ENCODE data around the gene ABCA9. TPM values are rescaled to one million over a fixed set of nuclear protein-coding genes. Genes with fewer than 3 reads are reported as not detected.

Gene ABCA9
- polyA plus RNA-seq, 1 experiment, result 0.06 TPM

- CTCF ChIA-PET, result no interaction called here
- no peak for TF ChIP-seq CTCF (IDR thresholded peaks at IDR 0.05; ENCODE audit: insufficient read depth, low read depth, low read length)
- DNase-seq (ENCODE audit: low read depth), result no peak
- H3K4me3 ChIP-seq (ENCODE audit: low read depth, low read length), result no peak overlapping the region
- H3K36me3 ChIP-seq (ENCODE audit: control insufficient read depth, insufficient read depth, low read length), result no peaks in the 10 kb centered on the region
- H3K27me3 ChIP-seq (ENCODE audit: control insufficient read depth, insufficient read depth, low read length), result no peaks in the 10 kb centered on the region
- POLR2A ChIA-PET, result no interaction called here
Observed at GRCh38 chr17:69064001-69064400, 3.3 kb upstream of the ABCA9 start.

GRCh38 chr17:69062860-69063581 lies 2.3 kb upstream of the ABCA9 start:
- no peak for DNase-seq (ENCODE audit: low read depth)
- POLR2A ChIA-PET, result no interaction called here

GRCh38 chr17:69061721-69062556 lies 1.2 kb upstream of the ABCA9 start:
- no peak overlapping the region for H3K4me3 ChIP-seq (ENCODE audit: low read depth, low read length)
- DNase-seq (ENCODE audit: low read depth), result no peak
- CTCF ChIA-PET, result no interaction called here

More at GRCh38 chr17:69062860-69063581, 2.3 kb upstream of the ABCA9 start:
- no peak for TF ChIP-seq CTCF (IDR thresholded peaks at IDR 0.05; ENCODE audit: insufficient read depth, low read depth, low read length)
- no peaks in the 10 kb centered on the region for H3K36me3 ChIP-seq (ENCODE audit: control insufficient read depth, insufficient read depth, low read length)
- H3K4me3 ChIP-seq (ENCODE audit: low read depth, low read length), result no peak overlapping the region
- CTCF ChIA-PET, result no interaction called here
- H3K27me3 ChIP-seq (ENCODE audit: control insufficient read depth, insufficient read depth, low read length), result no peaks in the 10 kb centered on the region

GRCh38 chr17:69059458-69060175 lies 1.1 kb downstream of the ABCA9 start:
- no peak for TF ChIP-seq CTCF (IDR thresholded peaks at IDR 0.05; ENCODE audit: insufficient read depth, low read depth, low read length)
- CTCF ChIA-PET, result no interaction called here
- H3K4me3 ChIP-seq (ENCODE audit: low read depth, low read length), result no peak overlapping the region
- POLR2A ChIA-PET, result no interaction called here
- H3K36me3 ChIP-seq (ENCODE audit: control insufficient read depth, insufficient read depth, low read length), result no peaks in the 10 kb centered on the region
- H3K27me3 ChIP-seq (ENCODE audit: control insufficient read depth, insufficient read depth, low read length), result no peaks in the 10 kb centered on the region
- DNase-seq (ENCODE audit: low read depth), result no peak

More at GRCh38 chr17:69061721-69062556, 1.2 kb upstream of the ABCA9 start:
- no peak for TF ChIP-seq CTCF (IDR thresholded peaks at IDR 0.05; ENCODE audit: insufficient read depth, low read depth, low read length)
- Histone ChIP-seq H3K36me3 (ENCODE audit: control insufficient read depth, insufficient read depth, low read length) (no peaks in the 10 kb centered on the region), H3K27me3 (ENCODE audit: control insufficient read depth, insufficient read depth, low read length) (no peaks in the 10 kb centered on the region)
- POLR2A ChIA-PET, result no interaction called here

DNA sequence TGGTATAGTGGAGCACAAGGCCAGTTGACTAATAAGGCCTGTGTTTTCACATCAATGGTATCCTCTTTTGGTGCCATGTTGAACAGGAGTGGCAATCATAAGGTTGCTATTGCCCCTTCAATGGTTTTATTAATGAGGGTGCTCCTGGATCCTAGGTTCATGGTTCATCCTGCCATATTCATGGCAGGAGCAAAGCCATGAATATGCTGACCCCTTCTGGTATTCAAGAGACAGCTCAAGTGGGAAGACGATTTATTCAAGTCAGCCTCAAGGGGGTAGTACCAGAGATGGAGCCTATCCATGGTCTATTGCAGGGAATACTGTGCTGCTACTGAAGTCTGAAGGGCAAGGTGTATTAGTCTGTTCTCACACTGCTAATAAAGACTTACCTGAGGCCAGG lies 2.6 kb downstream of the ABCA9 start:
- no peak for TF ChIP-seq CTCF (IDR thresholded peaks at IDR 0.05; ENCODE audit: insufficient read depth, low read depth, low read length)
- Histone ChIP-seq H3K4me3 (ENCODE audit: low read depth, low read length) (no peak overlapping the region), H3K36me3 (ENCODE audit: control insufficient read depth, insufficient read depth, low read length) (no peaks in the 10 kb centered on the region), H3K27me3 (ENCODE audit: control insufficient read depth, insufficient read depth, low read length) (no peaks in the 10 kb centered on the region)
- DNase-seq (ENCODE audit: low read depth), result no peak
- POLR2A ChIA-PET, result no interaction called here
- CTCF ChIA-PET, result no interaction called here

Measured in BJ (cell line).